Activated CD8-positive, alpha-beta T cell treated with anti-CD3 and anti-CD28 coated beads, Interleukin-2, amount 10 ng/mL, durations not matched to agents 7 days and 5 days (primary cell): Measurements from ENCODE around the gene SNX5. TPM values are rescaled to one million over a fixed set of nuclear protein-coding genes. Genes with fewer than 3 reads are reported as not detected.

ENCODE experiments used
- ATAC-seq: fragments of 150-1000 bp; cut with Tn5 transposase; one replicate; pipeline ENCODE4 v1.10.0; 2021; ENCODE audit warnings: moderate library complexity
- CTCF ChIA-PET: fragments of 350-600 bp; sonication (Branson Sonifier 250); formaldehyde crosslinking; loops from one replicate; lab custom pipeline; 2021; ENCODE audit warnings: antibody characterized with exemption; lab: Charles Lee
- POLR2A ChIA-PET: fragments of 350-600 bp; sonication (Branson Sonifier 250); formaldehyde crosslinking; loops from one replicate; lab custom pipeline; 2021; ENCODE audit warnings: antibody characterized with exemption; lab: Charles Lee
- DNase-seq: peaks from one replicate; pipeline ENCODE4 v3.0.0-alpha.2; 2020
- H3K27ac Mint-ChIP-seq: one replicate; pipeline ENCODE4 v1.8.0; 2021; ENCODE audit warnings: mild to moderate bottlenecking, mixed read lengths
- H3K27me3 Mint-ChIP-seq: one replicate; pipeline ENCODE4 v1.8.0; 2021; ENCODE audit warnings: low read depth, mixed read lengths
- H3K36me3 Mint-ChIP-seq: one replicate; pipeline ENCODE4 v1.8.0; 2021; ENCODE audit warnings: low read depth, mixed read lengths
- H3K4me1 Mint-ChIP-seq: one replicate; pipeline ENCODE4 v1.8.0; 2021; ENCODE audit warnings: low read depth, mixed read lengths
- H3K4me3 Mint-ChIP-seq: one replicate; pipeline ENCODE4 v1.8.0; 2021; ENCODE audit warnings: mild to moderate bottlenecking, mixed read lengths
- H3K9me3 Mint-ChIP-seq: one replicate; pipeline ENCODE4 v1.8.0; 2022; ENCODE audit warnings: mixed read lengths; ENCODE audit not compliant: insufficient read depth
- total RNA-seq, 2 experiments: library from RNA; stranded (reverse); gene quantifications; one replicate each; pipeline ENCODE4 v1.2.3, GENCODE V29; 2021

Gene SNX5
- total RNA-seq, 2 experiments from 2014 or later = 168 to 177 TPM

DNA sequence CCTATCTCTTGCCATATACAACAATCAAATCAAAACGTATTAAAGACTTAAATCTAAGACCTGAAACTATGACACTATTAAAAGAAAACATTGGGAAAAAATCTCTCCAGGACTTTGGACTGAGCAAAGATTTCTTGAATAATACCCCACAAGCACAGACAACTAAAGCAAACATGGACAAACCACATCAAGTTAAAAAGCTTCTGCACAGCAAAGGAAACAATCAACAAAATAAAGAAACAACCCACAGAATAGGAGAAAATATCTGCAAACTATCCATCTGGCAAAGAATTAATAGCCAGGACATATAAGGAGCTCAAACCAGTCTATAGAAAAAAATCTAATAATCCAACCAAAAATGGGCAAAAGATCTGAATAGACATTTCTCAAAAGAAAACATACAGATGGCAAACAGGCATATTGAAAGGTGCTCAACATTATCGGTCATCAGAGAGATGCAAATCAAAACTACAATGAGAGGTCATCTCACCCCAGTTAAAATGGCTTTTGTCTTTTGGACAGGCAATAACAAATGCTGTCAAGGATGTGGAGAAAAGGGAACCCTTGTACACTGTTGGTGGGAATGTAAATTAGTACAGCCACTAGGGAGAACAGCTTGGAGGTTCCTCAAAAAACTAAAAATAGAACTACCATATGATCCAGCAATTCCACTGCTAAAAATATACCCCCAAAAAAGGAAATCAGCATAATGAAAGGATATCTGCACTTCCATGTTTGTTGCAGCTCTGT lies 76.2 kb downstream of the SNX5 start:
- peaks cover 31% of the 10 kb centered on the region for H3K27me3 Mint-ChIP-seq
- CTCF ChIA-PET = no interaction called here
- ATAC-seq = no peak
- no peak for DNase-seq
- POLR2A ChIA-PET = no interaction called here
- H3K36me3 Mint-ChIP-seq = no peaks in the 10 kb centered on the region
- peaks cover 8% of the 10 kb centered on the region for H3K9me3 Mint-ChIP-seq
- H3K4me1 Mint-ChIP-seq = peaks cover 13% of the 10 kb centered on the region
- no peak overlapping the region for H3K4me3 Mint-ChIP-seq
- H3K27ac Mint-ChIP-seq = no peak overlapping the region

Other genes with a start within 250 kb of the SNX5 start
- gene MGME1, start 224 bp upstream of the SNX5 start, total RNA-seq = 10 to 100 TPM; 39.4 to 46.9 TPM
- not detected for gene OVOL2, start 89.1 kb upstream of the SNX5 start, total RNA-seq
- gene KAT14, start 169.1 kb upstream of the SNX5 start, total RNA-seq = 10 to 100 TPM; 14.5 to 16.0 TPM
- 10 to 100 TPM; 11.0 to 12.9 TPM for gene PET117, start 169.1 kb upstream of the SNX5 start, total RNA-seq